ENCODE results near the gene IL4R. TPM values are rescaled to one million over a fixed set of nuclear protein-coding genes. Genes with fewer than 3 reads are reported as not detected.
"Not testable (repeated sequence)": the region's sequence is repeated elsewhere in the genome, so short reads cannot be mapped to it uniquely, and the experiment has no call there.

The IL4R gene
- total and polyA plus RNA-seq, 10 donors: 39.3 to 319 (median 160) TPM

DNA sequence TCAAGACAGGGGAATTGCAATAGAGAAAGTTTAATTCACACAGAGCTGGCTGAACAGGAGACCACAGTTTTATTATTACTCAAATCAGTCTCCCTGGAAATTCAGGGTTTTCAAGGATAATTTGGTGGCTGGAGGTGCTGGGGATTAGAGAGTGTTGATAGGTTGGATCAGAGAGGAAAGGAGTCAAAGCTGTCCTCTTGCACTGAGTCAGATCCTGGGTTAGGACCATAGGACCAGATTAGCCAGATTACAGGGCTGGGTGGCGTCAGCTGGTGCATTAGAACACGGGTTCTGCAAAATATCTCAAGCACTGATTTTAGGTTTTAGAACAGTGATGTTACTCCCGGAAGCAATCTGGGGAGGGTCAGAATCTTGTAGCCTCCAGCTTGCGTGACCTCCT lies 43.4 kb upstream of the IL4R start:
- H3K27ac ChIP-seq: no peak overlapping the region
- 90 to 98% (median 94%) methylated on average over 4 of the region's 4 CpGs for WGBS, 5 donors
- intact Hi-C loops (cut with DNase I; ENCODE audit: low total_unique reads): no loop called here
- H3K9me3 ChIP-seq: no peaks in the 10 kb centered on the region
- H3K4me3 ChIP-seq: no peak overlapping the region
- DNase-seq: no peak
- TF ChIP-seq CTCF (IDR thresholded peaks at IDR 0.05 in 8 of 11, conservative IDR thresholded peaks at IDR 0.05 in 3 of 11): no peak
- no peaks in the 10 kb centered on the region for H3K36me3 ChIP-seq
- H3K4me1 ChIP-seq: peaks cover 12 to 84% (median 34%) of the 10 kb centered on the region in 6 donors
- no peaks in the 10 kb centered on the region for H3K27me3 ChIP-seq (replicated peaks in 1 of 7)

GRCh38 chr16:27272076-27272475 lies 41.7 kb upstream of the IL4R start:
- Histone ChIP-seq H3K27me3 (replicated peaks in 1 of 7) (no peaks in the 10 kb centered on the region), H3K27ac (peak overlapping the region in 3 of 8 donors; percentile 16 to 54 (median 38)), H3K9me3 (no peaks in the 10 kb centered on the region), H3K36me3 (no peaks in the 10 kb centered on the region), H3K4me3 (no peak overlapping the region), H3K4me1 (peaks cover 12 to 76% (median 33%) of the 10 kb centered on the region in 6 donors)
- DNase-seq: no peak
- 85 to 94% (median 88%) methylated on average over 4 of the region's 4 CpGs for WGBS, 5 donors
- intact Hi-C loops (cut with DNase I; ENCODE audit: low total_unique reads): no loop called here
- TF ChIP-seq CTCF (IDR thresholded peaks at IDR 0.05 in 8 of 11, conservative IDR thresholded peaks at IDR 0.05 in 3 of 11) (no peak), POLR2A (IDR thresholded peaks at IDR 0.05) (no peak), POLR2AphosphoS5 (IDR thresholded peaks at IDR 0.05) (no peak)

DNA sequence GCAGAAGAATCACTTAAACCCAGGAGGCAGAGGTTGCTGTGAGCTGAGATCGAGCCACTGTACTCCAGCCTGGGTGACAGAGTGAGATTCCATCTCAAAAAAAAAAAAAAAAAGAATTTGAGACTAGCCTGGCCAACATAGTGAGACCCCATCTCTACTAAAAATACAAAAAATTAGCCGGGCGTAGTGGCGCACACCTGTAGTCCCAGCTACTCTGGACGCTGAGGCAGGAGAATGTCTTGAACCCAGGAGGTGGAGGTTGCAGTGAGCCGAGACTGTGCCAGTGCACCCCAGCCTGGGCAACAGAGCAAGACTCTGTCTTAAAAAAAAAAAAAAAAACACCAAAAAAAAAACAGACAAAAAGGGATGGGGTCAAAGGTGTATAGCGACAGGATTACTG lies 41.1 kb upstream of the IL4R start:
- DNase-seq; intact Hi-C loops (cut with DNase I; ENCODE audit: low total_unique reads); H3K4me3 ChIP-seq; H3K36me3 ChIP-seq; H3K27me3 ChIP-seq (replicated peaks in 1 of 7); H3K9me3 ChIP-seq: not testable (repeated sequence)
- WGBS, 5 donors: 91 to 98% (median 97%) methylated on average over 7 of the region's 7 CpGs
- peaks cover 7 to 70% (median 27%) of the 10 kb centered on the region in 6 donors for H3K4me1 ChIP-seq
- peak overlapping the region in 2 of 8 donors; percentile 16 to 38 for H3K27ac ChIP-seq

- Histone ChIP-seq H3K4me1 (peaks cover 7 to 64% (median 21%) of the 10 kb centered on the region in 6 donors), H3K9me3 (no peaks in the 10 kb centered on the region), H3K36me3 (no peaks in the 10 kb centered on the region), H3K4me3 (no peak overlapping the region), H3K27me3 (replicated peaks in 1 of 7) (no peaks in the 10 kb centered on the region), H3K27ac (peak overlapping the region in 4 of 8 donors; percentile 56 to 79 (median 68))
- no peak for DNase-seq
- 85 to 97% (median 94%) methylated on average over 4 of the region's 4 CpGs for WGBS, 5 donors
- TF ChIP-seq CTCF (IDR thresholded peaks at IDR 0.05 in 8 of 11, conservative IDR thresholded peaks at IDR 0.05 in 3 of 11) (no peak), POLR2A (IDR thresholded peaks at IDR 0.05) (no peak), POLR2AphosphoS5 (IDR thresholded peaks at IDR 0.05) (no peak)
- intact Hi-C loops (cut with DNase I; ENCODE audit: low total_unique reads): no loop called here
Measured at GRCh38 chr16:27273330-27273669, 40.5 kb upstream of the IL4R start.

All from spleen (tissue), 11 donors.